ENCODE data around the gene CEP97. TPM values are rescaled to one million over a fixed set of nuclear protein-coding genes. Genes with fewer than 3 reads are reported as not detected.

The CEP97 gene
- total and polyA plus RNA-seq, 12 donors, result 1.2 to 21.3 (median 8.2) TPM

- 1% methylated on average over 28 to 78 of the region's 78 CpGs; no CpG with 5 or more reads in 1 of the 4 donors for WGBS, 4 donors
- intact Hi-C loops (cut with DNase I), result no loop called here
- TF ChIP-seq POLR2A (IDR thresholded peaks at IDR 0.05) (peak in 1 of 2 donors; percentile 14), CTCF (IDR thresholded peaks at IDR 0.05) (no peak)
- no peaks in the 10 kb centered on the region for H3K27me3 ChIP-seq
- no peaks in the 10 kb centered on the region for H3K9me3 ChIP-seq (replicated peaks in 1 of 3)
- peaks cover 0 to 10% of the 10 kb centered on the region in 2 donors for H3K36me3 ChIP-seq (replicated peaks in 1 of 2)
- peak within 1 kb of the TSS; percentile 29 to 81 (median 76) for H3K4me3 ChIP-seq
- peak; percentile 86 to 95 (median 91) for DNase-seq
- H3K4me1 ChIP-seq (replicated peaks in 1 of 2), result peaks cover 4% of the 10 kb centered on the region in 2 donors
- peak within 1 kb of the TSS; percentile 34 to 91 (median 72) for H3K27ac ChIP-seq
Measured at GRCh38 chr3:101779047-101779821, 54.8 kb downstream of the CEP97 start, which contains the start of gene NXPE3. Gene NXPE3 (plus strand): TSS chr3:101779211. CDS start chr3:101785597, 6,386 bp downstream.

- WGBS, 4 donors, result 27 to 40% (median 33%) methylated on average over 7 to 9 of the region's 9 CpGs
- TF ChIP-seq POLR2A (IDR thresholded peaks at IDR 0.05), result no peak
- TF ChIP-seq CTCF (IDR thresholded peaks at IDR 0.05), result no peak
- Histone ChIP-seq H3K27ac (peak overlapping the region in 2 of 5 donors; percentile 83 to 91), H3K4me1 (replicated peaks in 1 of 2) (peaks cover 4% of the 10 kb centered on the region in 2 donors), H3K27me3 (no peaks in the 10 kb centered on the region), H3K4me3 (peak overlapping the region in 3 of 4 donors; percentile 75 to 81 (median 76)), H3K36me3 (replicated peaks in 1 of 2) (peaks cover 0 to 14% of the 10 kb centered on the region in 2 donors), H3K9me3 (replicated peaks in 1 of 3) (no peaks in the 10 kb centered on the region)
- intact Hi-C loops (cut with DNase I), result no loop called here
- DNase-seq, result no peak
Measured at GRCh38 chr3:101779822-101780381, 55.5 kb downstream of the CEP97 start.

GRCh38 chr3:101780661-101781060, 56.2 kb downstream of the CEP97 start:
- Histone ChIP-seq H3K9me3 (replicated peaks in 1 of 3) (no peaks in the 10 kb centered on the region), H3K27me3 (no peaks in the 10 kb centered on the region), H3K4me3 (no peak overlapping the region), H3K4me1 (replicated peaks in 1 of 2) (peaks cover 4% of the 10 kb centered on the region in 2 donors), H3K27ac (peak overlapping the region in 2 of 5 donors; percentile 4 to 35), H3K36me3 (replicated peaks in 1 of 2) (peaks cover 0 to 20% of the 10 kb centered on the region in 2 donors)
- TF ChIP-seq POLR2A (IDR thresholded peaks at IDR 0.05), result no peak
- no peak for TF ChIP-seq CTCF (IDR thresholded peaks at IDR 0.05)
- intact Hi-C loops (cut with DNase I), result no loop called here
- 62 to 73% (median 65%) methylated on average over 2 of the region's 2 CpGs for WGBS, 4 donors
- peak in 2 of 7 donors; percentile 5 to 29 for DNase-seq

- Histone ChIP-seq H3K27ac (no peak overlapping the region), H3K36me3 (replicated peaks in 1 of 2) (peaks cover 0 to 25% of the 10 kb centered on the region in 2 donors), H3K4me1 (replicated peaks in 1 of 2) (peaks cover 4% of the 10 kb centered on the region in 2 donors), H3K4me3 (no peak overlapping the region), H3K9me3 (replicated peaks in 1 of 3) (no peaks in the 10 kb centered on the region), H3K27me3 (no peaks in the 10 kb centered on the region)
- intact Hi-C loops (cut with DNase I), result no loop called here
- DNase-seq, result no peak
- TF ChIP-seq POLR2A (IDR thresholded peaks at IDR 0.05), result no peak
- no peak for TF ChIP-seq CTCF (IDR thresholded peaks at IDR 0.05)
Measured at GRCh38 chr3:101781166-101781565, 56.8 kb downstream of the CEP97 start.

Data from adrenal gland (tissue), 12 donors.